Activated naive CD4-positive, alpha-beta T cell treated with anti-CD3 and anti-CD28 coated beads for 36 hours (primary cell): ENCODE data around the gene MMP2. TPM values are rescaled to one million over a fixed set of nuclear protein-coding genes. Genes with fewer than 3 reads are reported as not detected.
A peak's percentile ranks its signal among the peaks of the same experiment; 100 is the strongest.

Source experiments
- CTCF ChIA-PET: fragments of 350-600 bp; sonication (Branson Sonifier 250); formaldehyde crosslinking; loops from one replicate; lab custom pipeline; 2021; ENCODE audit warnings: antibody characterized with exemption; lab: Charles Lee
- DNase-seq: peaks from one replicate; pipeline ENCODE4 v3.0.0-alpha.2; 2020
- H3K27ac Mint-ChIP-seq: one replicate; pipeline ENCODE4 v1.8.0; 2021; ENCODE audit warnings: mild to moderate bottlenecking, mixed read lengths
- H3K27me3 Mint-ChIP-seq: one replicate; pipeline ENCODE4 v1.8.0; 2021; ENCODE audit warnings: low read depth, mixed read lengths
- H3K36me3 Mint-ChIP-seq: one replicate; pipeline ENCODE4 v1.8.0; 2021; ENCODE audit warnings: low read depth, mixed read lengths
- H3K4me1 Mint-ChIP-seq: one replicate; pipeline ENCODE4 v1.8.0; 2021; ENCODE audit warnings: low read depth, mixed read lengths
- H3K4me3 Mint-ChIP-seq: one replicate; pipeline ENCODE4 v1.8.0; 2021; ENCODE audit warnings: mild to moderate bottlenecking, moderate library complexity, mixed read lengths
- H3K9me3 Mint-ChIP-seq: one replicate; pipeline ENCODE4 v1.8.0; 2021; ENCODE audit warnings: mixed read lengths
- intact Hi-C: fragments of 100-400 bp; cut with micrococcal nuclease; formaldehyde crosslinking; loops from one replicate; pipeline ENCODE4 v1.15.1; 2023
- total RNA-seq, 2 experiments: library from RNA; stranded (reverse); gene quantifications; one replicate each; pipeline ENCODE4 v1.2.3, GENCODE V29; 2021

MMP2 gene
- total RNA-seq = not detected

DNA sequence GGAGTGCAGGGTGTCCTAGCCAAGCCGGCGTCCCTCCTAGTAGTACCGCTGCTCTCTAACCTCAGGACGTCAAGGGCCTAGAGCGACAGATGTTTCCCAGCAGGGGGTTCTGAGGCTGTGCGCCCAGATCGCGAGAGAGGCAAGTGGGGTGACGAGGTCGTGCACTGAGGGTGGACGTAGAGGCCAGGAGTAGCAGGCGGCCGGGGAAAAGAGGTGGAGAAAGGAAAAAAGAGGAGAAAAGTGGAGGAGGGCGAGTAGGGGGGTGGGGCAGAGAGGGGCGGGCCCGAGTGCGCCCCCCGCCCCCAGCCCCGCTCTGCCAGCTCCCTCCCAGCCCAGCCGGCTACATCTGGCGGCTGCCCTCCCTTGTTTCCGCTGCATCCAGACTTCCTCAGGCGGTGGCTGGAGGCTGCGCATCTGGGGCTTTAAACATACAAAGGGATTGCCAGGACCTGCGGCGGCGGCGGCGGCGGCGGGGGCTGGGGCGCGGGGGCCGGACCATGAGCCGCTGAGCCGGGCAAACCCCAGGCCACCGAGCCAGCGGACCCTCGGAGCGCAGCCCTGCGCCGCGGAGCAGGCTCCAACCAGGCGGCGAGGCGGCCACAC lies at the start of gene MMP2:
MMP2 (plus strand) TSS at position 372 of the 603 bp plus-strand sequence. CDS start 282 bp downstream, outside the sequence.
- Mint-ChIP-seq H3K27ac (no peak within 1 kb of the TSS), H3K27me3 (peaks cover 38% of the 10 kb centered on the region), H3K4me1 (peaks cover 5% of the 10 kb centered on the region), H3K36me3 (no peaks in the 10 kb centered on the region), H3K9me3 (no peaks in the 10 kb centered on the region), H3K4me3 (no peak within 1 kb of the TSS)
- DNase-seq = no peak
- intact Hi-C loops = no loop called here
- CTCF ChIA-PET = no interaction called here

- CTCF ChIA-PET = no interaction called here
- no peaks in the 10 kb centered on the region for H3K36me3 Mint-ChIP-seq
- H3K4me3 Mint-ChIP-seq = no peak overlapping the region
- H3K4me1 Mint-ChIP-seq = no peaks in the 10 kb centered on the region
- intact Hi-C loops = no loop called here
- no peak overlapping the region for H3K27ac Mint-ChIP-seq
- no peaks in the 10 kb centered on the region for H3K9me3 Mint-ChIP-seq
- no peaks in the 10 kb centered on the region for H3K27me3 Mint-ChIP-seq
- no peak for DNase-seq
Observed at GRCh38 chr16:55433030-55433429, 46.0 kb upstream of the MMP2 start.

DNA sequence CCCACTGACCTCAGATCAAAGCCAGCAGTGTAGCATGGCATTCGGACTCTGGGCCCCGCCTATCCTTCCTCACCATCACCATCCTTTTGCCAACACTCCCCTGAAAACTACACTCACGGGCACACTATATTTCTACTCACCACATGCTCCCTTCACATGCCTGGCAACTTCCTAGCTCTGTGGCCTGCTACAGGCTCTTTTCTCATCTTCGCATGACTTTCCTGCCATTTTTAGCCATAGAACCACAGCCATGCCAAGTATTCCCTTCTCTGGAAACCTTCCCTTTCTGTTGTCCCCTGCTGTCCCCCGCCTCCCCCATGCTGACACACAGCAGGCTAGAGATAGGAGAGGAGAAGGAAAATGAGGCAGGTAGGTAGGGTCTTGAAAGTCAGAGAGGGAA lies 45.5 kb upstream of the MMP2 start:
- H3K27me3 Mint-ChIP-seq = no peaks in the 10 kb centered on the region
- DNase-seq = no peak
- no peaks in the 10 kb centered on the region for H3K36me3 Mint-ChIP-seq
- no peaks in the 10 kb centered on the region for H3K4me1 Mint-ChIP-seq
- H3K4me3 Mint-ChIP-seq = no peak overlapping the region
- H3K27ac Mint-ChIP-seq = no peak overlapping the region
- H3K9me3 Mint-ChIP-seq = no peaks in the 10 kb centered on the region
- intact Hi-C loops = no loop called here
- CTCF ChIA-PET = no interaction called here

DNA sequence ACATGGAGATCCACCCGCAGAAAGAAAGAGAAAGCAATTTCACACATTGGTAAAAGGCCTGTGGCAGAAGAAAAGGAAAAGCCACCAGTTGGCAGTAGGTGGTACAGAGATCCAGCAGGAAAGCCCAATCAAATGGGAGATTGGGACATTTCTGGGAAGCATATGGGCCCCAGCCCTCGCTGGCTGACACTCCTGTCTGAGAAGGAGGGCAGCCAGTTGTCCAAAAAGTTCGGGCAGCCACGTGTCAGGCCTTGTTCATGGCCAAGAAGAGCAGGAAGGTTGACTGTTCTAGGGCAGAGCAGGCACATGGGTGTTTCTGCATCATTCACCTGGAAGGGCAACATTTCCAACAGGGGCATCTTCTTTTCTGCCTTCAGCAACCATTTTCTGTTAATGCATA lies 45.0 kb upstream of the MMP2 start:
- CTCF ChIA-PET = no interaction called here
- no peaks in the 10 kb centered on the region for H3K27me3 Mint-ChIP-seq
- H3K4me1 Mint-ChIP-seq = no peaks in the 10 kb centered on the region
- intact Hi-C loops = no loop called here
- H3K4me3 Mint-ChIP-seq = no peak overlapping the region
- no peak overlapping the region for H3K27ac Mint-ChIP-seq
- H3K36me3 Mint-ChIP-seq = no peaks in the 10 kb centered on the region
- DNase-seq = no peak
- H3K9me3 Mint-ChIP-seq = no peaks in the 10 kb centered on the region

DNA sequence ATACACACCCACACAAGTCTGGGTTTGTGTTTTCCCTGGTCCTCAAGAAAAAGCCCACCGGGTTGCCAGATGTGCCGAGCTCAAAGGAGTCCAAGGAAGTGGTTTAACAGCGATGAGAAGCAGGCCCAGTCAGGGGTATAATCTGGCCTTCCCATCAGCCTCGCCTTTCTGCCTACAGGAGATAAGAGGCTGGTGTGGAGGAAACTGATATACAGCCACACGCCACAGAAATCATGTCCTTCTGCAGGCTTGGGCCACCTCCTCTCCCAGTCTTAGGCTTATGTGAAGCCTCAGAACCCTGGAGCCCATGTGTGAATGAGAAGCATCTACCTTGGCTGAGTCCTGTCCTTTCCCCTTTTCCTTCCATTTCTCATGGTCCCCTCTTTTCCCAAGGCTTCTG lies 43.6 kb upstream of the MMP2 start:
- Mint-ChIP-seq H3K27ac (no peak overlapping the region), H3K4me1 (no peaks in the 10 kb centered on the region), H3K9me3 (no peaks in the 10 kb centered on the region), H3K27me3 (no peaks in the 10 kb centered on the region), H3K36me3 (no peaks in the 10 kb centered on the region), H3K4me3 (no peak overlapping the region)
- CTCF ChIA-PET = no interaction called here
- DNase-seq = no peak
- intact Hi-C loops = no loop called here

DNA sequence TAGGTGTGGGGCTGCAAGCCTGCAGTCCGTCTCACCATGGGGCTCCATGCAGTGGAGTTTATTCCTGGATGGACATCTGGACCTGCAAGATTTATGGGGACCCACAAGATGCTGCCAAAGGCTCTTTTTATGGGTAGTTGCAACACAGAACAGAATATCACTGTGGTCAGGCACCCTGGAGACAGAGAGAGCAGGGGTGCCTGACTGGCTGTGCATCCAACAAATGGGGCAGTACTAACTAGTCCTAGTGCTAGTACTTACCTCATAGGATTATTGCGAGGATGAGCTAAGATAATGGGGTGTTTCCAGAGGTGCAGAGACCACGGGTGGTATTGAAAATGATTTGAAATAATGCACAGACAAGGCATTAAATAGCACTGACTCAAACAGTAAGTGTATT lies 42.4 kb upstream of the MMP2 start:
- DNase-seq = no peak
- no peaks in the 10 kb centered on the region for H3K9me3 Mint-ChIP-seq
- no peaks in the 10 kb centered on the region for H3K36me3 Mint-ChIP-seq
- H3K27me3 Mint-ChIP-seq = no peaks in the 10 kb centered on the region
- no peak overlapping the region for H3K27ac Mint-ChIP-seq
- no peaks in the 10 kb centered on the region for H3K4me1 Mint-ChIP-seq
- CTCF ChIA-PET = no interaction called here
- intact Hi-C loops = no loop called here
- H3K4me3 Mint-ChIP-seq = no peak overlapping the region

DNA sequence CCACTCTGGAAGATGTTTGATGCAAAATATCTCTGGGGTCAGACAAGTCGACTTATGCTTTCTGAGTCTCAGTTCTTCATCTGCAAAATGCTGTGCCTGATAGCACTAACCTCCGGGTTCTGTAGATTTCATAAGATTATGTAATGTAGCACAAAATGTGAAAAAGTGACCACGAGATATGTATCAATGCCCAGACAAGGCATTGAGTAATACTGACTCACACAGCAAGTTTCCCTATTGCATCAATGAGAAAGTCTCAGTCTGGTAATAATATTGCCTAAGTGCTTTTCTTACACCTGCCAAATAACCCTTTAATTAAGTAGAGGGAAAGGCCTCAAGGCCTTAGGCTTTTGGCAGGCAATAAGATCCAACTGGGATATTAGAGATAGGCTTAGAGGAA lies 41.4 kb upstream of the MMP2 start:
- CTCF ChIA-PET = no interaction called here
- intact Hi-C loops = no loop called here
- no peak overlapping the region for H3K4me3 Mint-ChIP-seq

DNA sequence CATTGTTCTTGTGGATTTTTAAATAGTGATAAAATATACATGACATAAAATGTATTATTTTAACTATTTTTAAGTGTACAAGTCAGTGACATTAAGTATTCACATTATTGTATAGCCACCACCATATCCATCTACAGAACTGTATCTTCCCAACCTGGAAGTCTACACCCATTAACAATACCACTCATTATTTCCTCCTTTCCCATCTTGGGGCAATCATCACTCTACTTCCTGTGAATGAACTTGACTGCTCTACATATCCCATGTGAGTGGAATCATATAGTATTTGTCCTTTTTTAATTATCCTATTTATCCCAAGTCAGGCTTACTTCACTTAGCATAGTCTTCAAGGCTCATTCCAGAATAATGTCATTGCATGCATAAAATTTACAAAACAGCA lies 40.7 kb upstream of the MMP2 start:
- Mint-ChIP-seq H3K4me3 (no peak overlapping the region), H3K4me1 (no peaks in the 10 kb centered on the region), H3K27ac (no peak overlapping the region), H3K36me3 (no peaks in the 10 kb centered on the region), H3K9me3 (no peaks in the 10 kb centered on the region), H3K27me3 (peaks cover 2% of the 10 kb centered on the region)
- no peak for DNase-seq
- CTCF ChIA-PET = no interaction called here
- intact Hi-C loops = no loop called here

More for the DNA sequence above, 41.4 kb upstream of the MMP2 start:
- Mint-ChIP-seq H3K27me3 (no peaks in the 10 kb centered on the region), H3K4me1 (no peaks in the 10 kb centered on the region), H3K27ac (no peak overlapping the region), H3K9me3 (no peaks in the 10 kb centered on the region), H3K36me3 (no peaks in the 10 kb centered on the region)
- no peak for DNase-seq

DNA sequence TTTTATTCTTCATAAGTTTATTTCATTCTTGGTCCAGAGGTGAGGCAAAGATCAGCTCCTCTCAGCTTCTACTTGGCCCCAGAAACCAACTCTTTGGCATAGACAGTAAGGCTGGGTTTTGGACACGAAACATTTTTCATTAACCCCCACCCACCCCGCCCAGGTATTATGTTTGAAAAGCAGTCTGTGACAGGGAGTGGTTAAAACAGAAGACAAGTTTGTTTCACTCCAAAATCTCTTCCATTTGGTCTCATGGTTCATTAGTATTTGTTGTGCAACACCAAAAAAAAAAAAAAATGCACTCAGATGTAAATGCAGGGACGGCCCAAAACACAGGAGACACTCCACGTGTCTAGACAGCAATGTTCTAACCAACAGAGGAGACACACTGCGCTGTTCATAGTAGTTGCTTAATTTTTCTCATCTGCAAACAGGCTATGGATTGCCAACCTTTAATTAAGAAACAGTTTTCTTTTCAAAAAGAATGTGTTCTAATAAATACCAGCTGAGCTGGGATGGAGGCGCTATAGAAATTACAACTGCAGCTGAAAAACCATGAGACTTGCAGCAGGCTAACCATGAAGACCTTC lies 39.8 kb upstream of the MMP2 start:
- CTCF ChIA-PET = interaction anchor here (0.7 kb wide), 1 partner anchor 669 kb away, joined by 3 read pairs; no protein-coding TSS in a partner anchor
- intact Hi-C loops = no loop called here
- Mint-ChIP-seq H3K9me3 (no peaks in the 10 kb centered on the region), H3K27ac (no peak overlapping the region), H3K27me3 (peaks cover 2% of the 10 kb centered on the region), H3K4me1 (no peaks in the 10 kb centered on the region), H3K36me3 (no peaks in the 10 kb centered on the region), H3K4me3 (no peak overlapping the region)
- no peak for DNase-seq

GRCh38 chr16:55443434-55444346 lies 35.3 kb upstream of the MMP2 start:
- Mint-ChIP-seq H3K4me3 (no peak overlapping the region), H3K27me3 (peaks cover 9% of the 10 kb centered on the region), H3K27ac (peak overlapping the region; percentile 0), H3K36me3 (no peaks in the 10 kb centered on the region), H3K4me1 (no peaks in the 10 kb centered on the region), H3K9me3 (no peaks in the 10 kb centered on the region)
- CTCF ChIA-PET = interaction anchor here (0.7 to 2.5 kb wide), 2 partner anchors 20 to 21 kb away, joined by 3 to 12 read pairs; no protein-coding TSS in a partner anchor
- no peak for DNase-seq
- intact Hi-C loops = no loop called here

GRCh38 chr16:55444754-55445485 lies 34.1 kb upstream of the MMP2 start:
- CTCF ChIA-PET = interaction anchor here (2.5 kb wide), 1 partner anchor 20 kb away, joined by 12 read pairs; no protein-coding TSS in a partner anchor
- Mint-ChIP-seq H3K4me1 (no peaks in the 10 kb centered on the region), H3K4me3 (no peak overlapping the region), H3K27me3 (peaks cover 9% of the 10 kb centered on the region), H3K9me3 (no peaks in the 10 kb centered on the region), H3K36me3 (no peaks in the 10 kb centered on the region), H3K27ac (no peak overlapping the region)
- intact Hi-C loops = no loop called here
- no peak for DNase-seq

- peaks cover 9% of the 10 kb centered on the region for H3K27me3 Mint-ChIP-seq
- H3K36me3 Mint-ChIP-seq = no peaks in the 10 kb centered on the region
- intact Hi-C loops = no loop called here
- CTCF ChIA-PET = no interaction called here
- H3K27ac Mint-ChIP-seq = no peak overlapping the region
- H3K4me3 Mint-ChIP-seq = no peak overlapping the region
- no peak for DNase-seq
- H3K4me1 Mint-ChIP-seq = no peaks in the 10 kb centered on the region
- no peaks in the 10 kb centered on the region for H3K9me3 Mint-ChIP-seq
Observed at GRCh38 chr16:55447231-55447630, 31.8 kb upstream of the MMP2 start.
